Tibial nerve (tissue), 4 donors: ENCODE measurements around the gene KRT3. TPM values are rescaled to one million over a fixed set of nuclear protein-coding genes. Genes with fewer than 3 reads are reported as not detected.

Experiments
- DNase-seq, 2 donors: peaks; one replicate each; pipeline ENCODE4 v3.0.0-alpha.2; 2019; ENCODE audit warnings: low spot score in 2 of 2
- H3K27ac ChIP-seq, 4 donors: fragments of 200-600 bp; sonication (generic) in 3 of 4; one replicate each; pipeline ENCODE4 v1.5.1; 2017 to 2019; ENCODE audit warnings: mild to moderate bottlenecking in 1 of 4
- H3K27me3 ChIP-seq, 2 donors: fragments of 200-600 bp; sonication (generic) in 1 of 2; one replicate each; pipeline versions ENCODE4 v1.5.1 to v1.6.0; 2017 to 2019
- H3K36me3 ChIP-seq, 3 donors: fragments of 200-600 bp; sonication (generic); one replicate each; pipeline ENCODE4 v1.5.1; 2018 to 2019
- H3K4me1 ChIP-seq, 4 donors: fragments of 200-600 bp; sonication (generic) in 3 of 4; one replicate each; pipeline ENCODE4 v1.5.1; 2017 to 2019
- H3K4me3 ChIP-seq, 4 donors: fragments of 200-600 bp; sonication (generic) in 3 of 4; one replicate each; pipeline ENCODE4 v1.5.1; 2017 to 2019; ENCODE audit warnings: mild to moderate bottlenecking in 1 of 4, moderate library complexity in 1 of 4
- H3K9me3 ChIP-seq, 4 donors: fragments of 200-600 bp; sonication (generic) in 3 of 4; one replicate each; pipeline ENCODE4 v1.5.1; 2017 to 2019
- EP300 ChIP-seq, 2 donors: sonication (generic); formaldehyde crosslinking; IDR thresholded peaks; one replicate each; pipeline ENCODE4 v1.6.1; 2017; ENCODE audit warnings: antibody characterized with exemption in 2 of 2, mild to moderate bottlenecking in 1 of 2
- POLR2A ChIP-seq, 2 donors: fragments of 450-650 bp; IDR thresholded peaks; one replicate each; pipeline ENCODE4 v1.6.1; 2017; ENCODE audit warnings: antibody characterized with exemption in 2 of 2, mild to moderate bottlenecking in 2 of 2, moderate library complexity in 2 of 2
- WGBS, 2 donors: methylation state at CpG; one replicate each; pipeline ENCODE4 v1.1.5; 2018; 5-methylcytosine and 5-hydroxymethylcytosine counted together
- total RNA-seq, 4 donors: library from RNA; depleted of rRNA; stranded (reverse); fragments of >200 nt; gene quantifications; one replicate each; pipeline ENCODE4 v1.1.0, GENCODE V29; 2016
- TF ChIP-seq, protein P1 (sequence below), 5 experiments: fragments of 200-600 bp in 3 of 5; fragments of 450-650 bp in 2 of 5; sonication (generic) in 3 of 5; IDR thresholded peaks; one replicate each; pipeline ENCODE4 v1.5.1; 2016 to 2019; ENCODE audit warnings: antibody characterized with exemption in 5 of 5, mild to moderate bottlenecking in 3 of 5, moderate library complexity in 2 of 5

Gene KRT3
- total RNA-seq, 4 donors from 2014 or later = not detected

DNA sequence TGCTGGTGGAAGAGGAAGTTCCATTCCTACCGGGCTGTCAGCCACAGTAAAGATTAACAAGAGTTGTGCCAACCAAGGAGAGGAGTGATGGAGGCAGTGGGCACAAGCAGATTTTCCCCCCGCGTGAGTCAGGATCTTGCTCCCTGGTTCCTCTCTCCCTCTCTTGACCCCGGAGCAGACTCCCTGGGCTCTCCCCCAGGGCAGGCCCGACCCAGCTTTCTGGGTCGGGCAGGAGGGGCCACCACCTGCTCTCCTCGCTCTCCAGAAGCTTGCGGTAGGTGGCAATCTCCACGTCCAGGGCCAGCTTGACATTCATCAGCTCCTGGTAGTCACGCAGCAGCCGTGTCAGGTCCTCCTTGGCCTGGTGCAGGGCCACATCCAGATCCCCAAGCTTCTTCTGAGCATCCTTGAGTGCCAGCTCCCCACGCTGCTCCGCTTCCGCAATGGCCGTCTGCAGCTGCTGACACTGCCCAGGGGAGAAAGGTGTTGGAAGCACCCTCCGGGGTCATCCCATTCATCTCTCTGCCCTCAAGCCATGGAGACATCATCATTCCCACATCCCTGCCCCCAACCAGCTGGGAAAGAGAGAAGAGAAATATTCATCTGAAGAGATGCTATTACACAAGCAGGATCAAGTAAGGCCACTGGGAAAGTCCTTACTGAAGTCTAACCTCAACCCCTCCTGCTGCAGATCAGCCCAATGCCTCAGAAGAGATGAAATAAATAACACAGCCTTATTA is 27.0 kb upstream of the KRT3 start:
- Histone ChIP-seq H3K36me3 (no peaks in the 10 kb centered on the region), H3K4me1 (no peaks in the 10 kb centered on the region), H3K27me3 (no peaks in the 10 kb centered on the region), H3K4me3 (no peak overlapping the region), H3K9me3 (no peaks in the 10 kb centered on the region), H3K27ac (no peak overlapping the region)
- no peak for DNase-seq
- WGBS, 2 donors = 65 to 67% methylated on average over 16 of the region's 16 CpGs
- TF ChIP-seq, protein P1, sequence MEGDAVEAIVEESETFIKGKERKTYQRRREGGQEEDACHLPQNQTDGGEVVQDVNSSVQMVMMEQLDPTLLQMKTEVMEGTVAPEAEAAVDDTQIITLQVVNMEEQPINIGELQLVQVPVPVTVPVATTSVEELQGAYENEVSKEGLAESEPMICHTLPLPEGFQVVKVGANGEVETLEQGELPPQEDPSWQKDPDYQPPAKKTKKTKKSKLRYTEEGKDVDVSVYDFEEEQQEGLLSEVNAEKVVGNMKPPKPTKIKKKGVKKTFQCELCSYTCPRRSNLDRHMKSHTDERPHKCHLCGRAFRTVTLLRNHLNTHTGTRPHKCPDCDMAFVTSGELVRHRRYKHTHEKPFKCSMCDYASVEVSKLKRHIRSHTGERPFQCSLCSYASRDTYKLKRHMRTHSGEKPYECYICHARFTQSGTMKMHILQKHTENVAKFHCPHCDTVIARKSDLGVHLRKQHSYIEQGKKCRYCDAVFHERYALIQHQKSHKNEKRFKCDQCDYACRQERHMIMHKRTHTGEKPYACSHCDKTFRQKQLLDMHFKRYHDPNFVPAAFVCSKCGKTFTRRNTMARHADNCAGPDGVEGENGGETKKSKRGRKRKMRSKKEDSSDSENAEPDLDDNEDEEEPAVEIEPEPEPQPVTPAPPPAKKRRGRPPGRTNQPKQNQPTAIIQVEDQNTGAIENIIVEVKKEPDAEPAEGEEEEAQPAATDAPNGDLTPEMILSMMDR (IDR thresholded peaks at IDR 0.05) = no peak
- TF ChIP-seq POLR2A (IDR thresholded peaks at IDR 0.05) (no peak), EP300 (IDR thresholded peaks at IDR 0.05) (no peak)

DNA sequence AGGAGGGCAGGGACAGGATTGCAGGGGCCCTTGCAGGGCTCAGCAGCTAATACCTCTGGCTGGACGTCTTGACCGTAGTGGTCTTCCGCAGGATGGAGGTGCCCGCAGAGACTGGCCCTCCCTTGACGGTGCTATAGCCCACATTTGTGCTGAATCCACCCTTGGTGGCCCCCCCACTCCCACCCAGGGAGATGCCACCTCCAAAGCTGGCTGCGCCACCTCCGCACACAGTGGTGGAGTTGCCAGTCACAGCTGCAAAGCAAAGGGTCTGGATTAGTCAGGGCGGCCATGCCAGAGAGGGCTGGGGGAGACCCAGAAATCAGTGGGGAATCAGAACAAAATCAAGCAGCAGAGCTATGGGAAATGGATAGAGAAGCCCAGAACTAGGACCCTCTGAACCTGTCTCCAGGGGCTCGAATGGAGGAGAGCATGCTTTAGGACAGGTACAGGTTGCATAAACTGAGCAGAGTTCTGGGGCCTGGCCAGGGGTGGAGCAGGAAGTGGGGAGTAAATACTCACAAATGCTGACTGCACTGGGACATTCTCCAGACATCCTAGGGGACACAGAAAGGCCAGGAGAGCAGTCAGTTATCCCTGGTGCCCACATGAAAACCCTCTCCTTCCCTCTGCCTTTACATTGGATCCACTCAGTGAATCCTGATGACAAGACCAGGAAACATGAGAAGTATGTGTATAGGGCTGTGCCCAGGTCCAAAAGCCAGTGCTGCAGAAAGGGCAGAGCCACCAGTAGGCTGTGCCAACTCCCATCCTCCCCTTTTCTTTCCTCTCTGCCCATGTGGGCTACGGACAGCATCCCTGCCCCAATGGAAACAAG is 26.1 kb upstream of the KRT3 start:
- WGBS, 2 donors = 78 to 81% methylated on average over 10 of the region's 10 CpGs
- Histone ChIP-seq H3K4me3 (no peak overlapping the region), H3K4me1 (no peaks in the 10 kb centered on the region), H3K36me3 (no peaks in the 10 kb centered on the region), H3K27me3 (no peaks in the 10 kb centered on the region), H3K9me3 (no peaks in the 10 kb centered on the region), H3K27ac (no peak overlapping the region)
- TF ChIP-seq EP300 (IDR thresholded peaks at IDR 0.05) (no peak), POLR2A (IDR thresholded peaks at IDR 0.05) (no peak)
- TF ChIP-seq, protein P1 (IDR thresholded peaks at IDR 0.05) = no peak
- DNase-seq = no peak

DNA sequence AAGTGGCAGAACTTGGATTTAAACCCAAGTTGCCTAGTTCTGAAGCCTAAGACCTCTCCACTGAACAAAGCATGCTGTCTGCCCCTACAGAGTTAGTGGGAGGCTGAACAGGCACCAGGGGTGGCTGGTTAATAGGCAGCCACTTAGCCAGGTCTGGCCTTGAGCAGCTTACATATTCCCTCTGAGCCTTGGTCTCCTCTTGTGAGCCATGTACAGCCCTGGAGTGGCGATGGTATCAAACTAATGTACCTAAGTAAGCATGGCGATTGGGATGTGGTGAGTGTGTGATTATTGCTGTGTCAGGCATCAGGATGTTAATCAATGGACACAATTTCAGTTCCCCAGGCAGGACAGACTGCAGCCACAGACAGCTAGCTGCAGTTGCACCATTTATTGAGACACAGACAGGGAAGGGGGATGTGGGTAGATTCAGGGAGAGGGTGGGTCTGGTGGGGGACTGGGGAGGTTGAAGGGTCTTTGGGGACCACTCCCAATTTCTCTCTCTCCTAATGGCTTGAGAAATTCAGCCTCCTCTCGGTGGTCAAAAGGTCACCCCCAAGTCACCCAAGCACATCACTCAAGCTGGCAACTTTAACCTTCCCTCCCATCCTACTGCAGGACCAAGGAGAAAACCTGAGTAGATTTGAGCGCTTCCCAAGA is 25.3 kb upstream of the KRT3 start:
- Histone ChIP-seq H3K9me3 (no peaks in the 10 kb centered on the region), H3K4me3 (no peak overlapping the region), H3K36me3 (no peaks in the 10 kb centered on the region), H3K4me1 (no peaks in the 10 kb centered on the region), H3K27ac (no peak overlapping the region), H3K27me3 (no peaks in the 10 kb centered on the region)
- DNase-seq = no peak
- WGBS, 2 donors = 86 to 90% methylated on average over 3 to 4 of the region's 4 CpGs
- TF ChIP-seq EP300 (IDR thresholded peaks at IDR 0.05) = no peak
- TF ChIP-seq POLR2A (IDR thresholded peaks at IDR 0.05) = no peak
- TF ChIP-seq, protein P1 (IDR thresholded peaks at IDR 0.05) = no peak

DNA sequence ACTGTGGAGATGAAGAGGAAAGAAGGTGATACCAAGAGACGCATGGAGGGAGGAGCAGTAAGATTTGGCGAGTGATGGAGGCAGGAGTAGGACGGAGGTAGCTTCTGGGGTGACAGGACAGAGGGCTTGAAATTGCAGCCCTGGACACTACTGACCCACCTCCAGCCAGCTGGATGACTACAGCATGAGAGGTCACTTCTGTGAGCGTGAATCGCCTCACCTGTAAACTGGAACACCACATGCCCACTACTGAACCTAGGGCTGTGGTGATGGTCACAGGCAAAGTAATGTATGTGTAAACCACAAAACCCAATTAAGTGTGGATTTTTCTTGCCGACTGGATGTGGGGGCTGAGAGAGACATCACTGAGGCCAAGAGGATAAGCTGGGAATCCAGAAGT is 24.6 kb upstream of the KRT3 start:
- H3K4me3 ChIP-seq = no peak overlapping the region
- H3K36me3 ChIP-seq = no peaks in the 10 kb centered on the region
- no peak for DNase-seq
- H3K27ac ChIP-seq = no peak overlapping the region
- TF ChIP-seq, protein P1 (IDR thresholded peaks at IDR 0.05) = no peak
- TF ChIP-seq POLR2A (IDR thresholded peaks at IDR 0.05) (no peak), EP300 (IDR thresholded peaks at IDR 0.05) (no peak)
- H3K27me3 ChIP-seq = no peaks in the 10 kb centered on the region
- no peaks in the 10 kb centered on the region for H3K4me1 ChIP-seq
- WGBS, 2 donors = 84 to 85% methylated on average over 6 of the region's 6 CpGs
- H3K9me3 ChIP-seq = no peaks in the 10 kb centered on the region
